Rectal smooth muscle tissue (tissue), 1 donor: ENCODE results near the gene SLC2A2.

ENCODE experiments used
- H3K27ac ChIP-seq: one replicate; pipeline ENCODE4 v1.7.0; 2013; ENCODE audit warnings: low read depth, low read length, inconsistent platforms
- H3K27me3 ChIP-seq: one replicate; pipeline ENCODE4 v1.7.0; 2013; ENCODE audit warnings: low read length; ENCODE audit not compliant: control insufficient read depth, insufficient read depth
- H3K36me3 ChIP-seq: one replicate; pipeline ENCODE4 v1.7.0; 2013; ENCODE audit warnings: low read length; ENCODE audit not compliant: control insufficient read depth, insufficient read depth
- H3K4me1 ChIP-seq: one replicate; pipeline ENCODE4 v1.7.0; 2013; ENCODE audit warnings: low read length; ENCODE audit not compliant: control insufficient read depth, insufficient read depth
- H3K4me3 ChIP-seq: one replicate; pipeline ENCODE4 v1.7.0; 2013; ENCODE audit warnings: low read length
- H3K9ac ChIP-seq: one replicate; pipeline ENCODE4 v1.7.0; 2013; ENCODE audit warnings: low read length

SLC2A2 gene

DNA sequence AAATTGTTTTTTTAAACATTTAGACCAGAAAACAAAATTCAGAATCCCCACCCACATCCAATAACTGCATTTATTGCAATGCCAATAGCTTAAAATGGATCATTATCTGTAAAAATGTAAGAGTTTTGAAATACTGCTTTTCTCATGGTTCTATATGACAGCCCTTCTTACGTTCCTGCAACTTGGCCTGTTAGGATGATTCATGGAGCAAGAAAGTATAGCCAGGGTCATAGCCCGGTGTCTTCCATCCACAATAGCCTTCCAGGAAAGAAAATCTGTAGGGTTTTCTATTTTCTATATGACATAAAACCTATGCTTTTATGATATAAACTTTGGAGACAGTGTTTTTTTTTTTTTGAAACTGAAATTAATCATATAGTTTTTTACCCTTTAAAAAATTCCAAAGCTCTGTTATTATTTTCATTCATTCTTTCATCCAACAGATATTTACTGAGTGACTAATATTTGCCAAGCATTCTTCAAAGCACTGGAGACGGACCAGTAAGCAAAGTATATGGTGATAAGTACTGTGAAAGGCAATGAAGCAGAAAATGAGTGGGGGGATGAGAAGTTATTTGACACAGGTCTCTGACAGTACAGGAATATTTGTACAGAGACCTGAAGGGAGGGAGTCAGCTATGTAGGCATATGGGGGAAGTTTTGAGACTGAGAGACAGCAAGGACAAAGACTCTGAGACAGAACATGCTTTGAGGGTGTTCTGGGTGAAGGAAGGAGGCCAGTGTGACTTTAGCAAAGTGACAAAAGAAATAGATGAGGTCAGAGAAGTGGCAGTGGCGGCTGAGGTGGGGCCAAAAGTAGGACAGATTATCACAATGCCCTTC lies 29.0 kb upstream of the SLC2A2 start:
- Histone ChIP-seq H3K9ac (no peak overlapping the region), H3K27me3 (no peaks in the 10 kb centered on the region), H3K36me3 (no peaks in the 10 kb centered on the region), H3K4me1 (no peaks in the 10 kb centered on the region), H3K4me3 (no peak overlapping the region), H3K27ac (no peak overlapping the region)

DNA sequence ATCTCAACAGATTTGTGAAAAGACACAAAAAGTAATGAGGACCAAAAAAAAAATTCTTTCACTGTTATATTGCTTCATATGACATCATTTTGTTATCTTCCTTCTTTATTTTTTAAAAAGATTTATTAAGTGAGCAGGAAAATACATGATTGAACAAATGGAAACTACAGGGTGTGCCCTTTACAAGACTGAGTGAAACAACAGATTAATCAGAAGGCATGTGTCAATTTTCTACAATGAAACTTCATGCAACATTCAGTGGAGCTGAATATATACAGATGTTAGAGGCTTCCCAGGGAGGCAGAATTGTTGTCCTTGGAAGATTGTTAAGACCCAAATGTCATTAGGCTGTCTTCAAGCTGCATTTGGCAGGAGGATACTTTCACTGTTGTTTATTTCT lies 28.4 kb upstream of the SLC2A2 start:
- H3K36me3 ChIP-seq: no peaks in the 10 kb centered on the region
- no peak overlapping the region for H3K27ac ChIP-seq

DNA sequence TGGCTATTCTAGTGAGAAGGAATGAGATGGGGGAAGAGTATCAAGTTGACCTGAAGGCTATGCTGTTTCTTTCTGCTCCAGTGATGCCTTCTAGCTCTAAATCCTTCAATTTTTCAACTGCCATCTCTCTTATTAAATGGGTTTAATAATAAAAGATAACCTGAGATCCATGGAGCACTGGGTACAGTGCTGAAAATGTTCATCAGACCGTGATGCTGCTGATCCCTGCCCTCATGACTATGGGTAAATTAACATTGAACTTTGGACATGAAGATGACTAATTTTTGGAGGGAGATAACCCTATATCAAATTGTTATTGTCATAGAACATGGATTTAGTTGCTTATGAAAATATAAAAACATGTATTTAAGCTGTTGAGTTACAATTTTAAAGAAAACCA lies 27.7 kb upstream of the SLC2A2 start:
- Histone ChIP-seq H3K4me3 (no peak overlapping the region), H3K9ac (no peak overlapping the region), H3K27ac (no peak overlapping the region), H3K36me3 (no peaks in the 10 kb centered on the region), H3K4me1 (no peaks in the 10 kb centered on the region), H3K27me3 (no peaks in the 10 kb centered on the region)

More for the DNA sequence above, 28.4 kb upstream of the SLC2A2 start:
- Histone ChIP-seq H3K27me3 (no peaks in the 10 kb centered on the region), H3K4me1 (no peaks in the 10 kb centered on the region), H3K4me3 (no peak overlapping the region), H3K9ac (no peak overlapping the region)

DNA sequence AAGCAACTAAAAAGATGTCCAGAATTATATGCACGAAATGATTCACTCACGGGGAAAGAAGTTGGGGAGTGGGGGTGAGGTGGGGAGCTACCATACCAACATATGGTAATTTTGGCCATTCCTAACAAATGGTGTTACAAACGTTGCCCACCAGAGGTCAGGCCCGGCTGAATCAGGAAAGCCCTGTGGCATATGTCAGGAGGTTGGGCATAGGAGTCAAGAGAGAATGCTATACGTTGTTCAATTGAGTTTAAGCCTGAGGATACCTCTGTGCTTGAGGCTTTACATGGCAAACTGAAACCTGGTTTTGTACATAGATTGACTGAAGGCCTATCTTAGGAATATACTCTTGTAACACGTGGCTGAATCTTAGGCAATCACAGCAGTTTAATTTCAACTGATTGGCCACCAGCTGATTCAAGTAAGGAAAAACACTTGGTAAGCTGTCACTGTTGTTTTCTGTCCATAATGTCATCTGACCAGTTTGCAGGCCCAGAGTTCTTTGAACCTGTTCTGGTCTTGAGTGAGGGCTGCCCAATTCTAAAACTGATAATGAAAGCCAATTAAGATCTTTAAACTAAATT lies 23.4 kb upstream of the SLC2A2 start:
- Histone ChIP-seq H3K4me1 (no peaks in the 10 kb centered on the region), H3K36me3 (no peaks in the 10 kb centered on the region), H3K27ac (no peak overlapping the region), H3K9ac (no peak overlapping the region), H3K4me3 (no peak overlapping the region), H3K27me3 (no peaks in the 10 kb centered on the region)

DNA sequence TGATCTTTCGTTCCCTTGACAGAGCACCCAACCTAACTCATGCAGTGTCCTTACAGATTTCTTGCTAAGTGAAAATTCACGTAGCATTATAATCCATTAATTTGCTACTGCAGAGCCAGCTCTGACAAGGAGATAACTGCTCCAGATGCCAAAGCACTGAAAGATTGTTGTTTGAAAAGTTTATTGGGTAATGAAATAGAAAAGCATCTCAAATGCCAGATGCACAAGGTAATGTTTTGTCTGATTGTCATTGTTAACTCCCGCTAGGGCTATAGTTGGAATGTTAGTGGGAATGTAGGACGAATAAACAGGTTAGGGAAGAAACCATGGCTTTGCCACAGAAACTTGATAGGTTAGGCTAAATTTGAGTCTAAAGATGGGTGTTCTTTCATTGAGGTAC lies 20.2 kb upstream of the SLC2A2 start:
- Histone ChIP-seq H3K27me3 (no peaks in the 10 kb centered on the region), H3K4me1 (no peaks in the 10 kb centered on the region), H3K9ac (no peak overlapping the region), H3K4me3 (no peak overlapping the region), H3K27ac (no peak overlapping the region), H3K36me3 (no peaks in the 10 kb centered on the region)

DNA sequence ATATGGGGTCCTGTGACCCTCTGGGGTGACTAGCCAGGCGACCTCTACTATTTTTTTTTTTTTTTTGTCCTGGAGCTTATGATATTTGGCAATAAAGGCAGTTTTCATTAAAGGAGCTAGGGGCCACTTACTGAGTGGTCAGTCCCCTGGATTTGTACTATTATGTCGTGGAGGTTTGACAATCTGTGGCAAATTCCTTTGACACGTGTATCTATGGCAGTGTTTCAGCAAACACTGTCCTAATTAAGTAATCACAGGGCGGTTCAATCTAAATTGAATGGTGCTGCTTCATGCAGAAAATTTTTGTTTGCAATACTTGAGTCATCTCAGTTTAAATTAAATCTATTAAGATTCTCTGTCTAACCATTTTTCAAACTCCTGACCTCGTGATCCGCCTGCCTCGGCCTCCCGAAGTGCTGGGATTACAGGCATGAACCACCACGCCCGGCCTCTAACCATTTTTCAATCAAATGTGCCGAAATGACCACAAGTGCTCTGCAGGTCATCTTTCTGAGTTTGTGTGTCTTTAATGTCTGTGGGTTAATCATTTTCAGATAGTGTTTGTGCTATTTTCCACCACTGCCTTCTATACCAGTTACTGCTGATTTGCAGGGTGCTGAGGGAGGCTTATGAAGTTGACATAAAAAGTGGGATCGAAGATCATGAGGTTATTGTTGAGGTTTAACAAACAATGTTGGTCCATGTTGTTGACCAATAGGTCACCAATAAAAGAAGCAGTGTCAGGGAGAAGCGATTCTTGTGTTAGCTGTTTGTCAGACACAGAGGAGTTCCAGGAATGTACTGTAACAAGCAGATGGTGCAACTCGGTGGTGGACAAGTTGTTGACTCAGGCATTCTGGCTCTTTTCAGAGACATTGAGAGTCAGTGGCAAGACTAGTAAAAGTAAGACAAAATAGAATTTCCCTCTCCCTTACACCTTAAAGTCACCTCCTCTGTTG lies 18.6 kb upstream of the SLC2A2 start:
- H3K4me3 ChIP-seq: no peak overlapping the region
- H3K9ac ChIP-seq: no peak overlapping the region
- H3K36me3 ChIP-seq: no peaks in the 10 kb centered on the region
- H3K27ac ChIP-seq: no peak overlapping the region
- no peaks in the 10 kb centered on the region for H3K4me1 ChIP-seq
- no peaks in the 10 kb centered on the region for H3K27me3 ChIP-seq

DNA sequence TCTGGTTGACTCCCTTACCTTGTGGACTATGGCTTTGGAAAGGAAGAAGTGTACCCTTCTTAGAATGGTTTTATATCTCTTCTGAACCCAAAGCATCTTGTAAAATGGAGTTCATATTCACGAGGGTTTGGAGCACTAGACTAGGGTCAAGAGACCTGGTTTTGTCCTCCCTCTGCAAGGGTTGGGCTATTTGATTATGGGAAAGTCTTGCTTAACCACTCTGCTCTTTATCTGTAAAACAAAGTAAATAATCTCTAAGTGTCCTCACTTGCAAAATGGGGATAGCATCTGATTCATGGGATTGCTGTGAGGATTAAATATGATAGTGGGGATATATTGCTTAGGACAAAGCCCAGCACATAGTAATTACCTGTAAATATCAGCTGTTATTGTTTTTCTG lies 17.9 kb upstream of the SLC2A2 start:
- Histone ChIP-seq H3K4me3 (no peak overlapping the region), H3K9ac (no peak overlapping the region), H3K36me3 (no peaks in the 10 kb centered on the region), H3K27me3 (no peaks in the 10 kb centered on the region), H3K27ac (no peak overlapping the region), H3K4me1 (no peaks in the 10 kb centered on the region)

DNA sequence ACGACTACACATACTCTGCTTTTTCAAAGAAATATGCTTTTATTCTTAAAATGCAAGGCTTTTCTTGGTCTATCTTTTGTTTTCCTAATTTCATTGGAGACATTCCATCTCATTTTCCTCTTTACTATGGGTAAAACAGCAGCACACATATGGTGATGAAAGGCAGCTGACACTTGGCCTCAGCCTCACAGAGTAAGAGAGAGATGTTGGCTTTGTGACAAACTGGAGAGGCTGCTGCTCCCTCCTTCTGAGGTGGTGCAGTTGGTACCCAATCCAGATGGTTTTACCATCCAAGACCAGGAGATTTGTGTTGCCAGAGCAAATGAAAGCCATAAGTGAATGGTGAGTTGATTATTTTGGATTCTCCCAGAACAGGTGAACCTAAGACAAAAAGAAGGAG lies 13.2 kb upstream of the SLC2A2 start:
- H3K27ac ChIP-seq: no peak overlapping the region
- no peaks in the 10 kb centered on the region for H3K4me1 ChIP-seq
- no peak overlapping the region for H3K9ac ChIP-seq
- no peaks in the 10 kb centered on the region for H3K27me3 ChIP-seq
- H3K4me3 ChIP-seq: no peak overlapping the region
- no peaks in the 10 kb centered on the region for H3K36me3 ChIP-seq

DNA sequence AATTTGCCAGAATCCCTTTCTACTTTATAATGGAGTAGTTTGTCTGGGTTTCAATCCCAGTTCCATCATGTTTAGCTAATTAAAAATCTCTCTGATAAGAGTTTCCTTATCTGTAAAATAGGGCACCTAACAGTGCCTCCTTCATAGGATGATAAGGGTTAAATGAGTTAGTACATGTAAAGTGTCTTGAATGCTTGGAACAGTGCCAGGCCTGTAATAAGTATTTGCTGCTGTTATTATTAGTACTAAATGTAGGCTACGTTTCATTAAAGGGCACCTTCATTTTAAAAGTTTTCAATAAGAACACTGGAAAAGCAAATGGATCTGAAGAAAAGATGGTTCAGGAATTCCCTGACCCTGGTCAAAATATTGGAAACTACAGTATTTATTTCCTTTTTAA lies 11.8 kb upstream of the SLC2A2 start:
- H3K36me3 ChIP-seq: no peaks in the 10 kb centered on the region
- no peak overlapping the region for H3K9ac ChIP-seq
- no peaks in the 10 kb centered on the region for H3K27me3 ChIP-seq

DNA sequence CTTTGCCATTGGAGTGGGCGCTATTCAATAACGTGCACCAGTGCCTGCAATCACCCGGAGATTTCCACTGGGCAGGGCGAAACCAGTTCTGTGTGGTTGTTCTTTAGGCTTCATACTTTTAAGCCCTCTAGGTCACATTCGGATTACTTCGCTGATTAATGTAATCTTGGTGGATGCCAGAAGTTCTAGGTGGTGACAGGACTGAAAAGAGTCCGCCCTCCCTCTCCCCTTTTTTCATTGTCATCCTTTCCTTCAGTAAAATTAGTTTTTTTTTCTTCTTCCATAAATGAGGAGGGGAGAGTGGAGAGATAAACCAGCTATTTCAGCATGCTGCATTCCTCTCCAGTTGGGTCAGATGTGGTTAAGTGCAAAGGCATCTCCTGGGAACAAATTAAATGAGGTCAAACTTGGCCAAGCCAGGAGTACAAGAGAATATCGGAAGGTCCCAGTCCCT lies 2.3 kb upstream of the SLC2A2 start:
- Histone ChIP-seq H3K36me3 (no peaks in the 10 kb centered on the region), H3K4me3 (peak overlapping the region; percentile 54), H3K4me1 (no peaks in the 10 kb centered on the region), H3K9ac (no peak overlapping the region), H3K27ac (no peak overlapping the region), H3K27me3 (no peaks in the 10 kb centered on the region)

More for the DNA sequence above, 11.8 kb upstream of the SLC2A2 start:
- Histone ChIP-seq H3K4me1 (no peaks in the 10 kb centered on the region), H3K4me3 (no peak overlapping the region), H3K27ac (no peak overlapping the region)

DNA sequence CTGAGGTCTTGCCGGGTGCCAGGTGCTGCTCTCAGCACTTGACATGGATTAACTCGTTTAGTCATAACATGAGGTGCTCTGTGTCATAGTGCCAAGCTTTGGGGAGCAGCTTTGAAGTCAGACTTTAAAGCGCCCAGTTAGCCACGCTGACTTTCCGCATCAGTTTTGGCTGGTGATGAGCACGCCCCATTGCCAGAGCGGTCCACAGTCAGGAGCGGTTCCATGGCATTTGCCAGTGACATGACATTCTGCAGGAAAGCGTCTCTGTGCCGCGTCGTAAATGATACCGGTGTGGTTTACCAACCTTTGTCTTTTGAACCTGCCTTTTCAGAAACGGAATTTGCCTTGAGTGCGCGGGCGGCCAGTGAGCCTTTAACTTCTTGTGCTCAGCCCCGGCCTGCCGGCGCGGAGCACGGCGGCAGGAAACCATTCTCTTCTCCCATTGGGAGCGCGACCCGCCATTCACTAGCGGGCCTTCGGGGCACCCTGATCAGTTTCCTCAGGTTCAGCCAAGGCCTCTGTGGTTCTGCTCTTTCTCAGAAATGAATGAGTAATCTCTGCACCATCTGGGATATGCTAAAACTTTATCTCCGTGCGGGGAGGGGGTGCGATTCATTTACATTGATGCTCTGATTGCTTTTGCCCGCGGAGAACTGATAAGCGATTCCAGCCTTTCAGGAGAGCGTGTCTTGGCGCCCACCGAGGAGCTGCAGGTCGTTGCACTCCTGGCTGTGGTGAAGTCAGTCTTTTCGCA lies 1.7 kb upstream of the SLC2A2 start:
- Histone ChIP-seq H3K27me3 (no peaks in the 10 kb centered on the region), H3K9ac (no peak overlapping the region), H3K27ac (no peak overlapping the region), H3K4me3 (peak overlapping the region; percentile 54), H3K36me3 (no peaks in the 10 kb centered on the region), H3K4me1 (no peaks in the 10 kb centered on the region)

DNA sequence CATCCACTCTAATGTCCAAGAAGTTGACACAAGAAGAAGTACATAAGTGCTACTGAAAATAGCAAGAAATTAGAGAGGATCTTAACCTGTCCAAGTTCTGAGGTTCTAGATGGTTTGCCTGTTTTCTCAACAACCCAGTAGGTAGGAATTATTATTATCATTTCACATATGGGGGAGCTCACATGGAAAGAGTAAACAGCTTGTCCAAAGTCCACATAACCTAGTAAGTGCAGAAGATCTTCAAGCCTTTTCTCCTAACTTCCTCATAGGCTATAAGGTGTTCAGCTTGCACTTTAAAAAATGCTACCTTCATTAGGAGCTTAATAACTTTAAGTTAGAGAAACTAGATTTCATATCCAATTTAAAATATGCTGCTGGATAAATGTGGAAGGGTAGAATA lies 3.0 kb downstream of the SLC2A2 start:
- no peak overlapping the region for H3K27ac ChIP-seq
- no peak overlapping the region for H3K9ac ChIP-seq
- no peaks in the 10 kb centered on the region for H3K27me3 ChIP-seq
- H3K4me1 ChIP-seq: no peaks in the 10 kb centered on the region
- no peak overlapping the region for H3K4me3 ChIP-seq
- H3K36me3 ChIP-seq: no peaks in the 10 kb centered on the region
